Breast epithelium (tissue), 3 donors: ENCODE data around the gene CCL28.

Source experiments
- POLR2AphosphoS5 ChIP-seq, 3 donors: sonication (generic); formaldehyde crosslinking; IDR thresholded peaks; one replicate each; pipeline ENCODE4 v1.6.1; 2017; ENCODE audit warnings: antibody characterized with exemption in 3 of 3
- TF ChIP-seq, protein P1 (sequence below), 3 donors: fragments of 450-650 bp; IDR thresholded peaks; one replicate each; pipeline ENCODE4 v1.5.1; 2016 to 2017; ENCODE audit warnings: antibody characterized with exemption in 3 of 3, mild to moderate bottlenecking in 3 of 3, moderate library complexity in 3 of 3

DNA sequence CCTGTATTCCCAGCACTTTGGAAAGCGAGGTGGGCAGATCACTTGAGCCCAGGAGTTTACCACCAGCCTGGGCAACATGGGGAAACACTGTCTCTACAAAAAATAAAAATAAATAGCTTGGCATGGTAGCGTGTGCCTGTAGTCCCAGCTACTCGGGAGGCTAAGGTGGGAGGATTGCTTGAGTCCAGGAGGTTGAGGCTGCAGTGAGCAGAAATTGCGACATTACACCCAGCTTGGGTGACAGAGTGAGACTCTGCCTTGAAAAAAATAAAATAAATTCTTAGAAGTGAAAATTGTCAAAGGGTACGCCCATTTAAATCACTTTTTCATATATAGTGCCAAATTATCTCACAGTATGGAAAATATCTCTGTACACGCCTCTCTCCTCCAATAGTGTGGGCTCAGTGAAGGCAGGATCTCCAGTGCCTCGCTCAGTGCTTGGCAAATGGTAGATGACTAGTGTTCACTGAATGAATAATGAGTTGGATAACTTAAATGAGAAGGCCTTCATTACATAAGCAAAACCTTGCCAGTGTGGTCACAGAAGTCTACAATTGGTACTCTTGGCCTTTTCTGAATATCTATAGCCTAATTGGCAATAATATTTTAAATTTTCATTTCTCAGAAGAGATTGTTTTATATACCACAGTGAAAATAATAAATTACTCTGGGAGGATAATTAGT is 9.4 kb upstream of the CCL28 start:
- TF ChIP-seq, protein P1, sequence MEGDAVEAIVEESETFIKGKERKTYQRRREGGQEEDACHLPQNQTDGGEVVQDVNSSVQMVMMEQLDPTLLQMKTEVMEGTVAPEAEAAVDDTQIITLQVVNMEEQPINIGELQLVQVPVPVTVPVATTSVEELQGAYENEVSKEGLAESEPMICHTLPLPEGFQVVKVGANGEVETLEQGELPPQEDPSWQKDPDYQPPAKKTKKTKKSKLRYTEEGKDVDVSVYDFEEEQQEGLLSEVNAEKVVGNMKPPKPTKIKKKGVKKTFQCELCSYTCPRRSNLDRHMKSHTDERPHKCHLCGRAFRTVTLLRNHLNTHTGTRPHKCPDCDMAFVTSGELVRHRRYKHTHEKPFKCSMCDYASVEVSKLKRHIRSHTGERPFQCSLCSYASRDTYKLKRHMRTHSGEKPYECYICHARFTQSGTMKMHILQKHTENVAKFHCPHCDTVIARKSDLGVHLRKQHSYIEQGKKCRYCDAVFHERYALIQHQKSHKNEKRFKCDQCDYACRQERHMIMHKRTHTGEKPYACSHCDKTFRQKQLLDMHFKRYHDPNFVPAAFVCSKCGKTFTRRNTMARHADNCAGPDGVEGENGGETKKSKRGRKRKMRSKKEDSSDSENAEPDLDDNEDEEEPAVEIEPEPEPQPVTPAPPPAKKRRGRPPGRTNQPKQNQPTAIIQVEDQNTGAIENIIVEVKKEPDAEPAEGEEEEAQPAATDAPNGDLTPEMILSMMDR (IDR thresholded peaks at IDR 0.05): no peak
- TF ChIP-seq POLR2AphosphoS5 (IDR thresholded peaks at IDR 0.05): no peak
